IPS-20b (cell line): ENCODE data around the gene PRDM15.

Experiments used
- H3K27ac ChIP-seq: one replicate; pipeline ENCODE4 v1.5.1; 2013; ENCODE audit warnings: low read length
- H3K27me3 ChIP-seq: 2 replicates; pipeline ENCODE4 v1.6.1; 2013; ENCODE audit warnings: mild to moderate bottlenecking, low read length, inconsistent platforms; ENCODE audit not compliant: insufficient read depth
- H3K36me3 ChIP-seq: 2 replicates; pipeline ENCODE4 v1.6.1; 2013; ENCODE audit warnings: low read depth, mild to moderate bottlenecking, inconsistent platforms, low read length, moderate library complexity; ENCODE audit not compliant: insufficient read depth
- H3K4me1 ChIP-seq: 2 replicates; pipeline ENCODE4 v1.6.1; 2013; ENCODE audit warnings: mild to moderate bottlenecking, control low read depth, inconsistent platforms, low read length, moderate library complexity; ENCODE audit not compliant: insufficient read depth
- H3K4me3 ChIP-seq: 2 replicates; pipeline ENCODE4 v1.5.1; 2013; ENCODE audit warnings: mild to moderate bottlenecking, low read length, inconsistent platforms
- H3K9ac ChIP-seq: 2 replicates; pipeline ENCODE4 v1.6.1; 2013; ENCODE audit warnings: low read depth, mild to moderate bottlenecking, inconsistent platforms, low read length, moderate library complexity
- H3K9me3 ChIP-seq: 2 replicates; pipeline ENCODE4 v1.6.1; 2013; ENCODE audit warnings: mild to moderate bottlenecking, low read depth, low read length, inconsistent platforms; ENCODE audit not compliant: insufficient read depth

The PRDM15 gene

GRCh38 chr21:41858466-41859296 lies 20.5 kb downstream of the PRDM15 start:
- Histone ChIP-seq H3K4me1 (no peaks in the 10 kb centered on the region), H3K36me3 (peaks cover 33% of the 10 kb centered on the region), H3K27me3 (no peaks in the 10 kb centered on the region), H3K4me3 (no peak overlapping the region), H3K9me3 (no peaks in the 10 kb centered on the region), H3K27ac (no peak overlapping the region), H3K9ac (no peak overlapping the region)

GRCh38 chr21:41857771-41858300 lies 21.3 kb downstream of the PRDM15 start:
- Histone ChIP-seq H3K4me3 (no peak overlapping the region), H3K4me1 (no peaks in the 10 kb centered on the region), H3K27ac (no peak overlapping the region), H3K27me3 (no peaks in the 10 kb centered on the region), H3K9me3 (no peaks in the 10 kb centered on the region), H3K9ac (no peak overlapping the region), H3K36me3 (peaks cover 41% of the 10 kb centered on the region)

GRCh38 chr21:41856572-41856971 lies 22.6 kb downstream of the PRDM15 start:
- Histone ChIP-seq H3K27ac (no peak overlapping the region), H3K36me3 (peaks cover 45% of the 10 kb centered on the region), H3K9me3 (no peaks in the 10 kb centered on the region), H3K4me1 (no peaks in the 10 kb centered on the region), H3K9ac (no peak overlapping the region), H3K27me3 (no peaks in the 10 kb centered on the region), H3K4me3 (no peak overlapping the region)

GRCh38 chr21:41854426-41854995 lies 24.6 kb downstream of the PRDM15 start:
- H3K27ac ChIP-seq, result no peak overlapping the region

GRCh38 chr21:41852929-41853320 lies 26.2 kb downstream of the PRDM15 start:
- H3K9me3 ChIP-seq, result no peaks in the 10 kb centered on the region
- H3K4me3 ChIP-seq, result no peak overlapping the region
- no peak overlapping the region for H3K27ac ChIP-seq
- no peak overlapping the region for H3K9ac ChIP-seq
- H3K4me1 ChIP-seq, result no peaks in the 10 kb centered on the region
- no peaks in the 10 kb centered on the region for H3K27me3 ChIP-seq
- H3K36me3 ChIP-seq, result peaks cover 45% of the 10 kb centered on the region

More at GRCh38 chr21:41854426-41854995, 24.6 kb downstream of the PRDM15 start:
- Histone ChIP-seq H3K9ac (no peak overlapping the region), H3K36me3 (peaks cover 45% of the 10 kb centered on the region), H3K27me3 (no peaks in the 10 kb centered on the region), H3K4me3 (no peak overlapping the region), H3K4me1 (no peaks in the 10 kb centered on the region), H3K9me3 (no peaks in the 10 kb centered on the region)

GRCh38 chr21:41852151-41852928 lies 26.8 kb downstream of the PRDM15 start:
- H3K4me1 ChIP-seq, result no peaks in the 10 kb centered on the region
- no peak overlapping the region for H3K9ac ChIP-seq
- H3K4me3 ChIP-seq, result no peak overlapping the region
- no peaks in the 10 kb centered on the region for H3K9me3 ChIP-seq
- H3K36me3 ChIP-seq, result peaks cover 44% of the 10 kb centered on the region
- H3K27me3 ChIP-seq, result no peaks in the 10 kb centered on the region
- no peak overlapping the region for H3K27ac ChIP-seq

GRCh38 chr21:41851090-41851790 lies 27.9 kb downstream of the PRDM15 start:
- Histone ChIP-seq H3K4me1 (no peaks in the 10 kb centered on the region), H3K9me3 (no peaks in the 10 kb centered on the region), H3K9ac (no peak overlapping the region), H3K27ac (no peak overlapping the region), H3K27me3 (no peaks in the 10 kb centered on the region), H3K4me3 (no peak overlapping the region), H3K36me3 (peaks cover 33% of the 10 kb centered on the region)

GRCh38 chr21:41850085-41850484 lies 29.1 kb downstream of the PRDM15 start:
- Histone ChIP-seq H3K27me3 (no peaks in the 10 kb centered on the region), H3K4me3 (no peak overlapping the region), H3K9me3 (no peaks in the 10 kb centered on the region), H3K4me1 (no peaks in the 10 kb centered on the region), H3K9ac (no peak overlapping the region), H3K27ac (no peak overlapping the region), H3K36me3 (peaks cover 27% of the 10 kb centered on the region)

GRCh38 chr21:41848958-41849580 lies 30.1 kb downstream of the PRDM15 start:
- H3K4me1 ChIP-seq, result no peaks in the 10 kb centered on the region
- peaks cover 17% of the 10 kb centered on the region for H3K36me3 ChIP-seq
- H3K9me3 ChIP-seq, result no peaks in the 10 kb centered on the region
- H3K9ac ChIP-seq, result no peak overlapping the region
- H3K27me3 ChIP-seq, result no peaks in the 10 kb centered on the region
- H3K4me3 ChIP-seq, result no peak overlapping the region
- H3K27ac ChIP-seq, result no peak overlapping the region

GRCh38 chr21:41848533-41848932 lies 30.6 kb downstream of the PRDM15 start:
- H3K9ac ChIP-seq, result no peak overlapping the region
- no peaks in the 10 kb centered on the region for H3K9me3 ChIP-seq
- H3K4me1 ChIP-seq, result no peaks in the 10 kb centered on the region
- peaks cover 11% of the 10 kb centered on the region; the same call in 1 of the 2 replicates for H3K36me3 ChIP-seq
- H3K27ac ChIP-seq, result no peak overlapping the region
- H3K4me3 ChIP-seq, result no peak overlapping the region
- H3K27me3 ChIP-seq, result no peaks in the 10 kb centered on the region
